ENCODE results near the gene ATP2B2.

DNA sequence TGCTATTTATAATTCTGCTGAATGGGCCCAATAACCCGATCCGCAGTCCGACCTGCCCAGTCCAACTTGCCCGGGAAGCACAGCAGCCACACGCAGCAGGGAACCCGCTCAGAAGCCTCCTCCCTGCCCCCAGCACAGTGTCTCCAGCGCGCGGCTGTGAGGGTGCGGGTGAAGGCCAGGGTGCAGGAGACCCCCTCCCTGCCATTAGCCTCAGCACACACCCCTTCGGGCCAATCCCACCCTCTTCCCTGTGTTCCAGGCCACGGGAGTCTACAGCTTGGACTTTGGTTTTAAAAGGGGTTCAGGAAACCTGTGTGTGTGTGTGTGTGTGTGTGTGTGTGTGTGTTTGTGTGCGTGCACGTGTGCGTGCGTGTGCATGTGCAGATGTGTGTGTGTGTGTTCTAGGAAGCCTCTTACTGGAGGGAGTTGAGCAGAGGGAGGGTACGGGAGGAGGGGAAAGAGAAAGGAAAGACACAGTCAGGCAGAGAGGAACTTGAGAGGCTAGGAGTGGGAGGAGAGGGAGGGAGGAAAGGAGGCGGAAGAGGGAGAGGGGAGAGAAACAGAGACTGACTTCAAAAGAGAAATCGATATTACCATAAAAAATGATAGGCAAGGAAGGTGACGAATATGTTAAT is 34.2 kb downstream of the ATP2B2 start:
- TF ChIP-seq, protein P1, sequence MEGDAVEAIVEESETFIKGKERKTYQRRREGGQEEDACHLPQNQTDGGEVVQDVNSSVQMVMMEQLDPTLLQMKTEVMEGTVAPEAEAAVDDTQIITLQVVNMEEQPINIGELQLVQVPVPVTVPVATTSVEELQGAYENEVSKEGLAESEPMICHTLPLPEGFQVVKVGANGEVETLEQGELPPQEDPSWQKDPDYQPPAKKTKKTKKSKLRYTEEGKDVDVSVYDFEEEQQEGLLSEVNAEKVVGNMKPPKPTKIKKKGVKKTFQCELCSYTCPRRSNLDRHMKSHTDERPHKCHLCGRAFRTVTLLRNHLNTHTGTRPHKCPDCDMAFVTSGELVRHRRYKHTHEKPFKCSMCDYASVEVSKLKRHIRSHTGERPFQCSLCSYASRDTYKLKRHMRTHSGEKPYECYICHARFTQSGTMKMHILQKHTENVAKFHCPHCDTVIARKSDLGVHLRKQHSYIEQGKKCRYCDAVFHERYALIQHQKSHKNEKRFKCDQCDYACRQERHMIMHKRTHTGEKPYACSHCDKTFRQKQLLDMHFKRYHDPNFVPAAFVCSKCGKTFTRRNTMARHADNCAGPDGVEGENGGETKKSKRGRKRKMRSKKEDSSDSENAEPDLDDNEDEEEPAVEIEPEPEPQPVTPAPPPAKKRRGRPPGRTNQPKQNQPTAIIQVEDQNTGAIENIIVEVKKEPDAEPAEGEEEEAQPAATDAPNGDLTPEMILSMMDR (IDR thresholded peaks at IDR 0.05) = no peak
- TF ChIP-seq EP300 (IDR thresholded peaks at IDR 0.05) (no peak), POLR2A (IDR thresholded peaks at IDR 0.05) (no peak), POLR2AphosphoS5 (IDR thresholded peaks at IDR 0.05) (no peak)
